GM12874 (cell line): Measurements from ENCODE around the gene SAPCD1.
A peak's percentile ranks its signal among the peaks of the same experiment; 100 is the strongest.

Source experiments
- CTCF ChIP-seq: IDR thresholded peaks from 2 replicates; pipeline ENCODE4 v1.5.1; 2011; ENCODE audit warnings: low read depth, mild to moderate bottlenecking, control low read depth, low read length, moderate library complexity; ENCODE audit not compliant: insufficient read depth

The SAPCD1 gene

DNA sequence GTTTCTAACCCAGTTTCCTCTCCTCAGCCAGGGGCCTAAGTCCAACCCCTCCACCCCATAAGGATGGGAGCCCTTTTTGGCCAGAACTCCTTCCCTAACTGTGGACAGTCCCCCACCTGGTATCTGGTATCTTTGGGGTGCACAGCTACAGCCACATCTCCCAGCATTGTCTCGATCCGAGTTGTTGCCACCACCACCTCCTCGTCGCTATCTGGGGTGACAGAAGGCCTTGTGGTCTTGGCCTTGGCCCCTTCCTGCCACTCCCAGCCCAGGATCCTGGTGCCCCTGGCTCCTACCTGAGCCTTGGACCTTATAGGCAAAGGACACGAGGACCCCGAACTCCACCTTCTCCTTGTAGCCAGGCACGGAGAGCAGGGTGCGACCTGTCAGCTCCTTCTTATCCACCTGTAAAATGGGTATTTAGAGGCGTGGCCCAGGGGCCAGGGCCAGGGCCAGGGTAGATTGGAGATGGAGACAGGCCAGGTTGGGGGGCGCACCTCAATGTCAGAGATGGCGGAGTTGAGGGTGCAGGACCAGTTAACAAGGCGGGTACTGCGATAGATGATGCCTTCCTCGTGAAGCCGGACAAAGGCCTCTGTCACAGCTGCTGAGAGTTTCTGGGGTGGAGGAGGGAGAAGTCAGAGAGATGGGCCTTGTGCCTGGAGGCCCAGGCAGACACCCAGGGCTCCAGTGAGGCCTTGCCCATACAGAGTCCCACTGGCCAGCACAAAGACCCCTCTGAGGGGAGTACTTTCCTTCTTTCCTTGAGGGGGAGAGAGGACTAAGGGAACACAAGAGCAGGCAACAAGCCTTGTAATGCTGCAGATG lies 21.9 kb downstream of the SAPCD1 start:
- no peak for TF ChIP-seq CTCF

DNA sequence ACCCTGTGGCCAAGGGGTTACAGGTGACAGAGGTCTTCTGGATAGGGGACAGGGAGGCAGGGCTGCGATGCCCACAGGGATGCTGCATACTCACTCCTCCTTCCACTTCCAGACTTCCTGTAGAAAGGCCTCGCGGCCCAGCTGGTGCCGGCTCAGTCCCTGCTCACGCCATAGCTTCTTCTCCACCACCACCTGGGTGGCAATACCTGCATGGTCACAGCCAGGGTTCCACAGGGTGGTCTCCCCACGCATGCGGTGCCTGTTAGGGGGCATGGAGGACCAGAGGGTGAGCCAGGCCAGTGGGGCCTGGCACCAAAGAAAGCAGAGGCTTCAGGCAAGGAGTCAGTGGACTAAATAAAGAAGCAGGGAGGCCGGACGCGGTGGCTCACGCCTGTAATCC lies 23.0 kb downstream of the SAPCD1 start:
- TF ChIP-seq CTCF, result no peak

DNA sequence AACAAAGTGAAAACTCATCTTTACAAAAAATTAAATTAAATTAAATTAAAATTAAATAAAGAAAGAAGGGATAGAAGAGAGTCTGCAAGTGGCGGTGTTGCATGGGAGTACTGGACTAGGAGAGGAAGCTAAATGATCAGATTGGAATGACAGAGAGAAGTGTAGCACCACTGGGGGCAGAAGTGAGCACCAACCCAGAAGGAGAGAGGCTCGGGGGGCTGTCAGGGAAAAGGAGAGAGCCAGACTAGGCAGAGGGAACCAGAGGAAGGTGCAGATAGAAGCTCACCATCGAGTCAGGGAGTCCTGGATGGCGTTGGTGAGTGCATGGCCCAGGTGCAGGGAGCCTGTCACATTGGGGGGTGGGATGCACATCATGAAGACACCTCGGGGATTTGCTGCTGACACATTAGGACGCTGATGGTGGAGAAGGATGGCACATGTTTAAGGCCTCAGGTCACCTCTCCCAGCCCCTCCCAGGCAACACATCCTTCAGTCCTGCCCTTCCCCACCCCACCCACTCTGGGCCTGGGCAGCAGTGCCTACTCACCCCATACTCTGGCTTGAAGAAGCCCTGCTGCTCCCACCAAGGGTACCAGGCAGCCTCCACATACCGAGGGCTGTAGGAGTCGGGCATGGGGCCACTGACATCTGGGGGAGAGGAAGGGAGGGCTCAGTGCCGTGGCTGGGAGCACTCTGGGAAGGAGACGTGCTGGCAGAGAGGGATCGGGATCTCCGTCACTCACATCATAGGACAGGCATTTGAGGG lies 29.1 kb downstream of the SAPCD1 start:
- TF ChIP-seq CTCF, result peak; percentile 71

DNA sequence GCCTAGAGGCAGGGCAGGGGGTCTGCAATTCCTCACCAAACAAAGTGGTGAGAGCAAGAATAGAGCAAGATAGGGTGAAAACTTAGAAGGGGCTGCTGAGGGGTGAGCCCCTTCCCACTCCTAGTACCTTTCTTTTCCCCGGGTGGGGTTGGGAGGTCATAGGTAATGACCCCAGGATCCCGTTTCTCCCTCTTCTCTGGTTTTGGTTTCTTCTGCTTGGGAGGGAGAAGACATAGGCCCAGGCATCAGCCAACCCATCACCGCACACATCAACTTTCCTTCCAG lies 29.6 kb downstream of the SAPCD1 start:
- no peak for TF ChIP-seq CTCF

DNA sequence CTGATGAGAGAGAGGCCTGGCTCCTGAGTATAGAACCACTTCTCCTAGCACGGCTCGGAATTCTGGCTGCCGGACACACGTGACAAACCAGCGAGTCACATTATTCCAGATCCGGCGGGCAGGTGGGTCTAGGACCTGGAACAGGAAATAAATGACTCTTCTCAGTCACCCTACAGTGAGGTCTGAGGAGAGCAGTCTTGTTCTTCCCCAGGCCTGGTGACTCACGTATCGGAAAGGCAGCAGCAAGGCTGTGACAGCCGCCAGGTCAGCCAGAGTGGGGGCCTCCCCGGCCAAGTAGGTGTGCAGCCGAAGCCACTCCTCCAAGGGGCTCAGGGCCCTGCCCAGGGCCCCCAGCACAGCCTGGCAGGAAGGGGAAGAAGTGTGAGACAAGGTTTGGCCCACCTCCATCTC lies 30.3 kb downstream of the SAPCD1 start:
- TF ChIP-seq CTCF, result no peak

- TF ChIP-seq CTCF, result no peak
These were observed 31.9 kb downstream of the SAPCD1 start for GRCh38 chr6:31794294-31794865.

- TF ChIP-seq CTCF, result no peak
These were observed 32.6 kb downstream of the SAPCD1 start for GRCh38 chr6:31794866-31795615.
